Spleen (tissue), 11 donors: Measurements from ENCODE around the gene VCP. TPM values are rescaled to one million over a fixed set of nuclear protein-coding genes. Genes with fewer than 3 reads are reported as not detected.

Source experiments
- DNase-seq: peaks from one replicate; pipeline ENCODE4 v3.0.0-alpha.2; 2020
- H3K27ac ChIP-seq, 8 donors: fragments of 200-600 bp; sonication (generic) in 7 of 8; 1 replicate in 4 of 8; 2 replicates in 4 of 8; pipeline versions ENCODE4 v1.5.0 to v1.8.0; 2016 to 2021; ENCODE audit warnings: inconsistent platforms in 4 of 8, mild to moderate bottlenecking in 4 of 8, moderate library complexity in 1 of 8
- H3K27me3 ChIP-seq, 7 donors: fragments of 200-600 bp; sonication (generic) in 6 of 7; replicated peaks in 1 of 7; 1 replicate in 4 of 7; 2 replicates in 3 of 7; pipeline versions ENCODE4 v1.5.0 to v1.8.0; 2016 to 2021; ENCODE audit warnings: inconsistent platforms in 3 of 7, mild to moderate bottlenecking in 1 of 7
- H3K36me3 ChIP-seq, 6 donors: fragments of 200-600 bp; sonication (generic) in 5 of 6; 1 replicate in 4 of 6; 2 replicates in 2 of 6; pipeline versions ENCODE4 v1.5.0 to v1.8.0; 2016 to 2021; ENCODE audit warnings: inconsistent platforms in 2 of 6
- H3K4me1 ChIP-seq, 6 donors: fragments of 200-600 bp; sonication (generic) in 5 of 6; 1 replicate in 3 of 6; 2 replicates in 3 of 6; pipeline versions ENCODE4 v1.5.0 to v1.8.0; 2016 to 2021; ENCODE audit warnings: inconsistent platforms in 3 of 6
- H3K4me3 ChIP-seq, 8 donors: fragments of 200-600 bp; sonication (generic) in 7 of 8; 1 replicate in 4 of 8; 2 replicates in 4 of 8; pipeline versions ENCODE4 v1.5.0 to v1.8.0; 2016 to 2021; ENCODE audit warnings: inconsistent platforms in 4 of 8, mild to moderate bottlenecking in 4 of 8, moderate library complexity in 2 of 8
- H3K9me3 ChIP-seq, 8 donors: fragments of 200-600 bp; sonication (generic) in 7 of 8; 1 replicate in 4 of 8; 2 replicates in 4 of 8; pipeline versions ENCODE4 v1.5.0 to v1.8.0; 2016 to 2021; ENCODE audit warnings: inconsistent platforms in 4 of 8
- CTCF ChIP-seq, 11 experiments: fragments of 200-600 bp in 7 of 11; fragments of 450-650 bp in 4 of 11; sonication (generic) in 4 of 11; IDR thresholded peaks in 8 of 11; conservative IDR thresholded peaks in 3 of 11; 1 replicate in 7 of 11; 2 replicates in 4 of 11; pipeline versions ENCODE4 v1.4.0 to v1.8.0; 2016 to 2021; ENCODE audit warnings: antibody characterized with exemption in 11 of 11, inconsistent platforms in 4 of 11, mild to moderate bottlenecking in 1 of 11
- POLR2A ChIP-seq, 3 donors: fragments of 450-650 bp; IDR thresholded peaks; one replicate each; pipeline ENCODE4 v1.5.1; 2017; ENCODE audit warnings: antibody characterized with exemption in 3 of 3, mild to moderate bottlenecking in 1 of 3
- POLR2AphosphoS5 ChIP-seq, 3 donors: sonication (generic); formaldehyde crosslinking; IDR thresholded peaks; one replicate each; pipeline ENCODE4 v1.5.1; 2017; ENCODE audit warnings: antibody characterized with exemption in 3 of 3
- WGBS, 5 donors: extraction: QIAGEN DNeasy Blood & Tissue Kit in 3 of 5; methylation state at CpG; one replicate each; pipeline versions ENCODE4 v1.1.5 to v1.1.7; 2013 to 2018; 5-methylcytosine and 5-hydroxymethylcytosine counted together
- intact Hi-C: fragments of 100-400 bp; cut with DNase I; formaldehyde crosslinking; loops from one replicate; pipeline ENCODE4 v1.15.0; 2023; ENCODE audit warnings: low total_unique reads
- polyA plus RNA-seq, 3 donors: library from polyadenylated mRNA; stranded (reverse); fragments of 200-250 nt; gene quantifications; one replicate each; pipeline ENCODE4 v1.2.1, GENCODE V29; 2013
- total RNA-seq, 7 donors: library from RNA; depleted of rRNA in 3 of 7; stranded (reverse); fragments of >200 nt in 3 of 7; fragmentation: NEBNext Ultra II Directional in 4 of 7; extraction: Animal tissue kit (Norgen Biotek cat#: 25700) in 4 of 7; gene quantifications; one replicate each; pipeline versions ENCODE4 v1.1.0 to v1.2.1, GENCODE V29; 2016 to 2021
- donor health status: healthy with polysubstance abuse.
- donor health status: DM: no; HTN: no; CAD: no; lungs with moderate emphysema.
- donor health status: DM: no; HTN: no; CAD: no.
- donor health status: Bipolar disorder and iron deficiency.
- donor health status: healthy.
- donor health status: DM: no; HTN: no; CAD: no.
- donor health status: DM: yes; HTN: yes; CAD: no.

Gene VCP
- total and polyA plus RNA-seq, 10 donors, result 48.5 to 269 (median 166) TPM

GRCh38 chr9:35035851-35036701 is 36.3 kb downstream of the VCP start:
- Histone ChIP-seq H3K36me3 (peaks cover 0 to 49% (median 0%) of the 10 kb centered on the region in 6 donors), H3K27me3 (no peaks in the 10 kb centered on the region), H3K27ac (peak overlapping the region in 5 of 8 donors; percentile 16 to 60 (median 40)), H3K9me3 (no peaks in the 10 kb centered on the region), H3K4me3 (peak overlapping the region in 4 of 8 donors; percentile 10 to 49 (median 22)), H3K4me1 (peaks cover 0 to 12% (median 7%) of the 10 kb centered on the region in 6 donors)
- 38 to 59% (median 44%) methylated on average over 42 to 48 of the region's 48 CpGs for WGBS, 5 donors
- intact Hi-C loops, result no loop called here
- TF ChIP-seq POLR2AphosphoS5 (IDR thresholded peaks at IDR 0.05) (peak; percentile 6 to 69 (median 59)), POLR2A (IDR thresholded peaks at IDR 0.05) (no peak)
- DNase-seq, result peak; percentile 85

DNA sequence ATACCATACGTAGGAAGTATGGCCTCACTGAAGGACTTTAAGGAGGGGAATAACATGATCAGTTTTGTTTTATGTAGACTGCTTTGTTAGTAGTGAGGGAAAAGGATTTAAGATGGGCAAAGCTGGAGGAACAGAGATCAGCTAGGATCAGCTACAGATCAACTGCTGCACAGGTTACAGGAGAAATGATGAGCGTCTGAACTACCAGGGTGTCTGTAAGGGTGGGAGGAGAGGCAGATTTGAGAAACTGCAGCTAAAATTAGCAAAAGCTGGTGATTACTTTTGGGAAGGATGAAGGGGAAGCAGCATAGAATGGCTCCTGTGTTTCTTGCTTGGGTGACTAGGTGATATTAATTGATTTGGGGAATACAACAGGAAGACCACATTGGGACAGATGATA is 39.3 kb downstream of the VCP start:
- H3K9me3 ChIP-seq, result no peaks in the 10 kb centered on the region
- intact Hi-C loops, result no loop called here
- TF ChIP-seq POLR2AphosphoS5 (IDR thresholded peaks at IDR 0.05) (no peak), CTCF (IDR thresholded peaks at IDR 0.05 in 8 of 11, conservative IDR thresholded peaks at IDR 0.05 in 3 of 11) (no peak), POLR2A (IDR thresholded peaks at IDR 0.05) (no peak)
- no peak overlapping the region for H3K27ac ChIP-seq
- no peak overlapping the region for H3K4me3 ChIP-seq
- 92 to 96% (median 95%) methylated on average over 2 of the region's 2 CpGs for WGBS, 5 donors
- H3K4me1 ChIP-seq, result peaks cover 0 to 12% (median 7%) of the 10 kb centered on the region in 6 donors
- DNase-seq, result no peak
- peaks cover 0 to 43% (median 0%) of the 10 kb centered on the region in 6 donors for H3K36me3 ChIP-seq
- no peaks in the 10 kb centered on the region for H3K27me3 ChIP-seq

DNA sequence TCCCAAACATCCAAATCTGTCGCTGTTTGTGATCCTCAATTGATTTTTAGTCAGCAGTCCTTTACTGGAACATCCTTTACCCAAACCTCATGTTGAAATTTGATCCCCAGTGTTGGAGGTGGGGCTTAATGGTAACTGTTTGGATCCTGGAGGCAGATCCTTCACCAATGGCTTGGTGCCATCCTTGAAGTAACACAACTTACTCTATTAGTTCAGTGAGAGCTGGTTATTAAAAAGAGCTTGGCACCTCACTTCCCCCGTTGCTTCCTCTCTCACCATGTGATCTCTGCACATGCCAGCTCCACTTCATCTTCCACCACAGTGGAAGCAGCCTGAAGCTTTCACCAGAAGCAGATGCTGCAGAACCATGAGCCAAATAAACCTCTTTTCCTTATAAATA is 42.6 kb downstream of the VCP start:
- 62 to 77% (median 69%) methylated on average over 2 of the region's 2 CpGs for WGBS, 5 donors
- intact Hi-C loops, result no loop called here
- no peaks in the 10 kb centered on the region for H3K4me1 ChIP-seq
- no peaks in the 10 kb centered on the region for H3K27me3 ChIP-seq
- H3K27ac ChIP-seq, result no peak overlapping the region
- no peak for DNase-seq
- TF ChIP-seq POLR2AphosphoS5 (IDR thresholded peaks at IDR 0.05) (no peak), POLR2A (IDR thresholded peaks at IDR 0.05) (no peak), CTCF (IDR thresholded peaks at IDR 0.05 in 8 of 11, conservative IDR thresholded peaks at IDR 0.05 in 3 of 11) (no peak)
- H3K36me3 ChIP-seq, result peaks cover 0 to 25% (median 0%) of the 10 kb centered on the region in 6 donors
- no peaks in the 10 kb centered on the region for H3K9me3 ChIP-seq
- no peak overlapping the region for H3K4me3 ChIP-seq

GRCh38 chr9:35029241-35029640 is 43.2 kb downstream of the VCP start:
- TF ChIP-seq POLR2AphosphoS5 (IDR thresholded peaks at IDR 0.05) (no peak), POLR2A (IDR thresholded peaks at IDR 0.05) (no peak), CTCF (IDR thresholded peaks at IDR 0.05 in 8 of 11, conservative IDR thresholded peaks at IDR 0.05 in 3 of 11) (no peak)
- no peak for DNase-seq
- Histone ChIP-seq H3K4me1 (no peaks in the 10 kb centered on the region), H3K9me3 (no peaks in the 10 kb centered on the region), H3K4me3 (no peak overlapping the region), H3K27me3 (no peaks in the 10 kb centered on the region), H3K27ac (no peak overlapping the region), H3K36me3 (peaks cover 0 to 26% (median 0%) of the 10 kb centered on the region in 6 donors)
- intact Hi-C loops, result no loop called here
- WGBS, 5 donors, result 70 to 100% (median 90%) methylated on average over 3 to 4 of the region's 4 CpGs
